Keratinocyte (primary cell): Measurements from ENCODE around the gene SLFNL1.

ENCODE experiments used
- CTCF ChIP-seq, 3 experiments: IDR thresholded peaks in 1 of 3; conservative IDR thresholded peaks in 1 of 3; optimal IDR thresholded peaks in 1 of 3; 2 replicates in 2 of 3; 3 replicates in 1 of 3; pipeline versions ENCODE3 to v1.5.1; 2011; ENCODE audit warnings: low read length in 3 of 3, mild to moderate bottlenecking in 3 of 3, moderate library complexity in 2 of 3, control low read depth in 1 of 3, inconsistent platforms in 1 of 3; ENCODE audit not compliant: insufficient read depth in 2 of 3; ENCODE audit errors: extremely low read depth in 1 of 3
- EZH2 ChIP-seq: IDR thresholded peaks from one replicate; pipeline ENCODE4 v1.6.1; 2012; ENCODE audit warnings: inconsistent platforms, mild to moderate bottlenecking, low read length, moderate library complexity

GRCh38 chr1:41044187-41044586, 22.7 kb upstream of the SLFNL1 start:
- no peak for TF ChIP-seq CTCF (optimal IDR thresholded peaks at IDR 0.05 in 1 of 3, IDR thresholded peaks at IDR 0.05 in 1 of 3, conservative IDR thresholded peaks at IDR 0.05 in 1 of 3; ENCODE audit: extremely low read depth in 1 of 3, insufficient read depth in 2 of 3, low read length in 3 of 3)
- TF ChIP-seq EZH2: no peak
